Astrocyte of the hippocampus (primary cell): ENCODE measurements around the gene UBE4A.

Experiments used
- DNase-seq: peaks from one replicate; pipeline ENCODE4 v3.0.0; 2011; ENCODE audit warnings: low read depth, low spot score

Gene UBE4A

GRCh38 chr11:118341261-118341660, 18.1 kb upstream of the UBE4A start:
- no peak for DNase-seq

DNA sequence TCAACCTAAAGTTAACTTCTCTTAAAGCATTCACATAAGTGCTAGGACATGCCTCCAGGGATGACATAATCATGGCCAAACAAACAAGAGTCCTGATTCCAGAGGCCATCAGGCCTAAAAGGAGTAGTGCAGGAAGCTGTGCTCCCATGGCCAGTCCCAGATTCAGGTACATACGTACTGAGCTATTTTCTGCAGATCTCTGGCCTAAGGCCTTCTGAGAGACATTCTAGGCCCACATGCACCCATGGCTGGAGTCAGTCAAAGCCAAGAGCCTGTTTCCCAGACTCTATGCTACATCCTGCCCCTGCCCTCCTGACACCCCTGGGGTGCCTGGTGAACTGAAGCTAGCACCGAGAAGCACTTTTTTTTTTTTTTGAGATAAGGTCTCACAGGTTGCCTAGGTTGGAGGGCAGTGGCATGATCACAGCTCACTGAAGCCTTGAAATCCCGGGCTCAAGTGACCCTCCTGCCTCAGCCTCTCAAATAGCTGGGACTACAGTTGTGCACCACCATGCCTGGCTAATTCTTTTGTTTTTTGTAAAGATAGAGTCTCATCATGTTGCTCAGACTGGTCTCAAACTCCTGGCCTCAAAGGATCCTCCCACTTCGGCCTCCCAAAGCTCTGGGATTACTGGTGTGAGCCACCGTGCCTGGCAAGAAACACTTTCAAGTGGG, 17.4 kb upstream of the UBE4A start:
- DNase-seq: no peak

DNA sequence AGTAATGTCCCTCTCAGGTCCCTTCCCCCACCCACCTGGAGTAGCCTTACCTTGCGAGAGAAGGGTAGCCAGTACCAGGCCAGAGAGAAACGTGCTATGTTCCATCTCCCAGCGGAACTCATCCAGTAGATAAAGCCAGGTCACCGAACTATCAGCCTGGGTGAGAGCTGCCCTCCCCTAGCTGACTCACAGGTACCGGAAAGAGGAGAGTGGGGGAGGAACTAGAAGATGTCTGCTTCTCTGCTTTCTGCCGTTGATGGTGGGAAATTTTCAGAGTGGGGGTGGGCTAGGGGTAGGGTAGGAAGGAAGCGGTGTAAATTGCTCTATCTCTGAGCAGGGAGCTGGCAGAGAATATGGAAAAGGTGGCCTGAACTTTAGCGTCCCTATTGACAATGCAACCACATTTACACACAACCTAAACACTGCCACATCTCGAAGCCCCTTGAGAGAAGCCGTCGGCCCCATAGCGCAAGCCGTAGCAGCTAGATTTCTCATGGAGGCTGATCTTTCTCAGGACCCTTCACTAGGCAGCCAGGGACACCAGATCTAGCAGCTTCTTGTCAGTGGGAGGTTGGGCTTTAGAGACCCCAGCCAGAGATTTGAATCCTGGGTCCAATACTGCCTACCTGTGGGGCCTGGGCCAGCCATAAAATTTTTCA, 16.8 kb upstream of the UBE4A start, which contains the start of gene CD3D:
Gene CD3D (minus strand): TSS at position 203 of the 659 bp plus-strand sequence. CDS start 98 bp downstream, at position 105.
- no peak for DNase-seq

GRCh38 chr11:118343248-118343647, 16.2 kb upstream of the UBE4A start:
- DNase-seq: no peak

DNA sequence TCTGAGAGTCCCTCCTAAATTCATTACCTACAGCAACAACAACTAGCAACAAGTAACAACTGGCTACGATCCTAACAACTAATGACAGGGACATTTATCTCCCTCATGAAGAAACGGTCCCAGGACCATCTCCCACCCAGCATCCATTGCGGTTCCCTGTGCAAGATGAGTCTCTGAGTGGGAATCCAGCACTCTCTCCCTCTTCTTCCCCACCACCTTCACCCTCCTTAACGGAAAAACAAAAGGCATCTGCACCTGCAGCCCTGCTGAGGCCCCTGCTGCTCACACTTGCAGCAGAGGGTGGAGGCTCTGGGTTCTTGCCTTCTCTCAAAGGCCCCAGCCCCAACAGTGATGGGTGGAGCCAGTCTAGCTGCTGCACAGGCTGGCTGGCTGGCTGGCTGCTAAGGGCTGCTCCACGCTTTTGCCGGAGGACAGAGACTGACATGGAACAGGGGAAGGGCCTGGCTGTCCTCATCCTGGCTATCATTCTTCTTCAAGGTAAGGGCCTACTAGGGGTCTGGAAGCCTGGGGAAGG, 15.4 kb upstream of the UBE4A start, which contains the start of gene CD3G:
Gene CD3G (plus strand): TSS at position 364 of the 535 bp plus-strand sequence. CDS start 80 bp downstream, at position 444.
- no peak for DNase-seq

GRCh38 chr11:118349475-118349874, 9.9 kb upstream of the UBE4A start:
- no peak for DNase-seq

DNA sequence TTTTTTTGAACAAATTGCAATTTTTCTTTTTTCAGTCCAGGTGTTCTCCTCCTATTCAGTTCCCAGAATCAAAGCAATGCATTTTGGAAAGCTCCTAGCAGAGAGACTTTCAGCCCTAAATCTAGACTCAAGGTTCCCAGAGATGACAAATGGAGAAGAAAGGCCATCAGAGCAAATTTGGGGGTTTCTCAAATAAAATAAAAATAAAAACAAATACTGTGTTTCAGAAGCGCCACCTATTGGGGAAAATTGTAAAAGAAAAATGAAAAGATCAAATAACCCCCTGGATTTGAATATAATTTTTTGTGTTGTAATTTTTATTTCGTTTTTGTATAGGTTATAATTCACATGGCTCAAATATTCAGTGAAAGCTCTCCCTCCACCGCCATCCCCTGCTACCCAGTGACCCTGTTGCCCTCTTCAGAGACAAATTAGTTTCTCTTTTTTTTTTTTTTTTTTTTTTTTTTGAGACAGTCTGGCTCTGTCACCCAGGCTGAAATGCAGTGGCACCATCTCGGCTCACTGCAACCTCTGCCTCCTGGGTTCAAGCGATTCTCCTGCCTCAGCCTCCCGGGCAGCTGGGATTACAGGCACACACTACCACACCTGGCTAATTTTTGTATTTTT, 6.2 kb upstream of the UBE4A start:
- DNase-seq: peak; percentile 20

DNA sequence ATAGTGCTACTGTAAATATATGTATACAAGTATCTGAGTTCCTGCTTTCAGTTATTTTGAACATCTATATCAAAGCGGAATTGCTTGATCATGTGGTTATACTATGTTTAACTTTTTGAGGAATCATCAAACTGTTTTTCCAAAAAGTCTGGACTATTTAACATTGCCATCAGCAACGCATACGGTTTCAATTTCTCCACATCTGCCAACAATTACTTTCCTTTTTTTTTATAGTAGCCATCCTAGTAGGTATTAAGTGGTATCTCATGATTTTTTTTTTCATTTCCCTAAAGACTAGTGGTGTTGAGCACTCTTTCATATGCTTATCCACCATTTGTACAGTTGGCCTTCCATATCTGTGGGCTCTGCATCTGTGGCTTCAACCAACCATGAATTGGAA, 1.3 kb upstream of the UBE4A start:
- DNase-seq: no peak

DNA sequence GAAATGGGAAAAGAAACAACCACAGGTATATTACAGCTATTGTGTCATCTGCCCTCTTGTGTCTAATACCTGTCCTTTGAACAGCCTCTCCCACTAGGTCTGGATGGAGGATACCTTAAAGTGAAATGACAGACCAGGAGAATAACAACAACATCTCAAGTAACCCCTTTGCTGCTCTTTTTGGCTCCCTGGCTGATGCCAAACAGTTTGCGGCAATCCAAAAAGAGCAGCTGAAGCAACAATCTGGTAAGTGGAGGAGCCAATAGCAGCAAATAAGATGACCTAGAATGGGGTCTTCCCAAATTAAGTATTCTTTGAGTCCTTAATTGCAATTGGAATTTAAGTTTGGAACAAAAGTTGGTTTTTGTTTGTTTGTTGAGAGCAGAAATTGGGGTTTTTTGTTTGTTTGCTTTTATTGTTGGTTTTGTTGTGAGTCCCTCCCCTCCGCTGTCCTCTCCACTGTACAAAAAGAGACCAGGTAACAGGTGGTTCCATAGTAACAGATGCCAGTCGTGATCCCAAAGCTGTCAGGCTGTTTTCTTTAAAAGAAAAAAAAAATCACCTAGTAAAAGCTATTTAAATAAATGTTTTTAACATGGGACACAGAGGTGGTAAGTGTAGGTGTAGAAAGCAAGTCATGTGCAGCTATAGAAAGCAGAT, 5.7 kb downstream of the UBE4A start:
- DNase-seq: no peak

DNA sequence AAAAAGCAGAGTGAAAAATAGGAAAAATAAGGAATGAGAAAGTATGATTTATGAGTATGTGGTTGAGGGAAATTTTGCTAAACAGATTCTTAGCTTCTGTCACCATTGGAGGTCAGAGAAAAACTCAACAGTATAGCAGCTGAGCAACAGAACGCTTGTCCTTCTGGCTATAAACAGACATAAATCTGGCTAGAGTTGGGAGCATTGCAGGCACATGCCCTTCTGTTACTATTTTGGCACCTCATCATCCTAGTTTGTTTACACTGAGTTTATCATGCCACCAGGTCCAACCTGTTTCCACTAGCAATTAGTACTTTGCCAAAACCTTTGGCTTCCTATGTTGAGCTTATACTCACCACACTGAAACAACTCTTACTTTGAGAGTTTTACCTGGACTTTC, 6.9 kb downstream of the UBE4A start:
- no peak for DNase-seq

GRCh38 chr11:118370774-118371173, 11.4 kb downstream of the UBE4A start:
- DNase-seq: no peak

GRCh38 chr11:118373263-118373662, 13.9 kb downstream of the UBE4A start:
- no peak for DNase-seq

DNA sequence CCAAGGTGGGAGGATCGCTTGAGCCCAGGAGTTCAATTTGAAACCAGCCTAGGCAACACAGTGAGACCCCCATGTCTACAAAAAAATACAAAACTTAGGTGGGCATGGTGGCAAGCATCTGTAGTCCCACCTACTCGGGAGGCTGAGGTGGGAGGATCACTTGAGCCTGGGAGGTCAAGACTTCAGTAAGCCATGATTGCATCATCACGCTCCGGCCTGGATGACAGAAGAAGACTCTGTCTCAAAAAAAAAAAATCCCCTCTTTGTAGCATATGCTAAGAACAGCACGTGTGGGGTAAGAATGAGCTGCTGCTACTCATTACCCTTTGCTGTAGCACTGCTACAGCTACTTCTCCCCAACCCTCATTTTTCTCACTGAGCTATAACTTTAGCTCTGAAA, 14.5 kb downstream of the UBE4A start:
- DNase-seq: no peak

DNA sequence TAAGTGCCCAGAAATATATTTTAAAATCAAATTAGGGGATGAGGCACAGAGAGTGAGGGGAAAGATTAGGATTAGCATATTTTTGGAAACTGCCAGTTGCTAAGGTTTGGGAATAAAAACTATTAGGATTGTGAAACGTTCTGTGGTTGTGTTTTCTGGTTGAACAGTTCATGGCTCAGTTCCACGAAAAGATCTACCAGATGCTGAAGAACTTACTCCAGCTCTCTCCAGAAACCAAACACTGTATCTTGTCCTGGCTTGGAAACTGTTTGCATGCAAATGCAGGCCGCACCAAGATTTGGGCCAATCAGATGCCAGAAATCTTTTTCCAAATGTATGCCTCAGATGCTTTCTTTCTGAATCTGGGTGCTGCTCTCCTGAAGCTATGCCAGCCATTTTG, 15.3 kb downstream of the UBE4A start:
- no peak for DNase-seq

- no peak for DNase-seq
These were observed 16.6 kb downstream of the UBE4A start for GRCh38 chr11:118375978-118376377.

DNA sequence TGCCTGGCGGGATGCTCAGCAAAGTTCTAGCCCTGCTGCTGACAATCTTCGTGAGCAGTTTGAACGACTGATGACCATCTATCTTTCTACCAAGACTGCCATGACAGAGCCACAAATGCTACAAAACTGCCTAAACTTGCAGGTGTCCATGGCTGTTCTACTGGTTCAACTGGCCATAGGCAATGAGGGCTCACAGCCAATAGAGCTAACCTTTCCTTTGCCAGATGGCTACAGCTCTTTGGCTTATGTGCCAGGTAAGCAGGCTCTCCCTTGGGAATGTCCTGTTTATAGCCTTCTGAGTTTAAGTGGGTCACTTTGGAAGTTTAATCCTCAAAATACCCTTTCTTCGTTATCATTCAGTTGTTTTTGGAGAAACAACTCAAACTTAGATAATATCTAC, 20.1 kb downstream of the UBE4A start:
- DNase-seq: no peak

GRCh38 chr11:118380571-118380970, 21.2 kb downstream of the UBE4A start:
- DNase-seq: no peak

GRCh38 chr11:118382954-118383353, 23.6 kb downstream of the UBE4A start:
- no peak for DNase-seq

- no peak for DNase-seq
These were observed 24.3 kb downstream of the UBE4A start for GRCh38 chr11:118383657-118384056.

DNA sequence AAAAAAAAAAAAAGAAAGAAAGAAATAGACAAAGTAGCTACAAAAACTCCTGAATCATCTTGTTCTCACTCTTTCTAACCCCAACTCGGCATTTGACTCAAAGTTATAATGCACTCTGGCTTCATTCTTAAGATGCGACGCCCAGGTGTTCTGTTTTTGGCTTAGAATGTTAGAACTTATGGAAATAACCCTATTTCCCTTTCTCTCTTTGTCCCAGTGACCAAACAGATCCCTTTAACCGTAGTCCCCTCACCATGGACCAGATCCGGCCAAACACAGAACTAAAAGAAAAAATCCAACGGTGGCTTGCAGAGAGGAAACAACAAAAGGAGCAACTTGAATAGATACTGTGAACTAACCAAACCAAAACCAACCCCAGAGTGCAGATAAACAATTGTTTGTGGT, 36.7 kb downstream of the UBE4A start:
- no peak for DNase-seq

GRCh38 chr11:118397448-118397847, 38.0 kb downstream of the UBE4A start:
- no peak for DNase-seq
